HepG2 (cell line): ENCODE results near the gene AQP10. TPM values are rescaled to one million over a fixed set of nuclear protein-coding genes. Genes with fewer than 3 reads are reported as not detected.

ENCODE experiments used
- ATAC-seq: fragments of 200-7000 bp; cut with Tn5 transposase; 3 replicates; pipeline ENCODE4 v1.9.1; 2020; ENCODE audit warnings: mild to moderate bottlenecking, moderate library complexity
- BruUV-seq: library from RNA; stranded (reverse); fragments of 400-500 nt; replicated peaks from 2 replicates; lab custom pipeline; 2021; lab: Mats Ljungman, UMichigan
- CTCF ChIA-PET: fragments of 300-600 bp; formaldehyde crosslinking; extraction: SDS; loops from one replicate; lab custom pipeline; 2021; ENCODE audit warnings: low total read pairs, inconsistent platforms, low intra/inter-chr PET ratio; lab: Yijun Ruan, JAX
- POLR2A ChIA-PET: fragments of 350-600 bp; sonication (Branson Sonifier 250); formaldehyde crosslinking; loops from one replicate; lab custom pipeline; 2020; ENCODE audit warnings: antibody characterized with exemption, inconsistent platforms; lab: Yijun Ruan, JAX
- DNase-seq: peaks from one replicate; pipeline ENCODE4 v3.0.0-alpha.2; 2015; ENCODE audit warnings: low spot score
- FAIRE-seq: peaks from 3 replicates; lab custom pipeline; 2011; peaks lifted over from hg19 to GRCh38; lab: Jason Lieb, UNC
- H2AFZ ChIP-seq: one replicate; pipeline ENCODE4 v1.6.1; 2011; ENCODE audit warnings: low read length, inconsistent platforms
- H3K27ac ChIP-seq: fragments of 300-600 bp; 3 replicates; pipeline ENCODE4 v1.8.0; 2011; ENCODE audit warnings: mixed run types, mild to moderate bottlenecking, mixed read lengths, low read length, inconsistent platforms; ENCODE audit not compliant: insufficient read depth; ENCODE audit errors: extremely low read length
- H3K27me3 ChIP-seq, 2 experiments: fragments of 200-600 bp in 1 of 2; 2 replicates in 1 of 2; 3 replicates in 1 of 2; pipeline versions ENCODE4 v1.6.0 to v1.8.0; 2011; ENCODE audit warnings: low read length in 2 of 2, mild to moderate bottlenecking in 2 of 2, moderate library complexity in 2 of 2, inconsistent platforms in 1 of 2; ENCODE audit not compliant: insufficient read depth in 2 of 2, control insufficient read depth in 1 of 2
- H3K36me3 ChIP-seq, 2 experiments: fragments of 200-600 bp in 1 of 2; replicated peaks in 1 of 2; 2 replicates in 1 of 2; 3 replicates in 1 of 2; pipeline versions ENCODE4 v1.5.1 to v1.8.0; 2011; ENCODE audit warnings: low read length in 2 of 2, inconsistent platforms in 1 of 2; ENCODE audit not compliant: insufficient read depth in 2 of 2, control insufficient read depth in 1 of 2
- H3K4me1 ChIP-seq: 2 replicates; pipeline ENCODE4 v1.5.1; 2012; ENCODE audit warnings: low read length, inconsistent platforms; ENCODE audit not compliant: insufficient read depth
- H3K4me2 ChIP-seq: 2 replicates; pipeline ENCODE4 v1.6.0; 2011; ENCODE audit warnings: low read depth, low read length, inconsistent platforms
- H3K4me3 ChIP-seq, 3 experiments: fragments of 200-600 bp in 1 of 3; sonication (generic), shearing (Covaris generic) in 1 of 3; replicated peaks in 1 of 3; 2 replicates each; pipeline ENCODE4 v1.5.1; 2011 to 2016; ENCODE audit warnings: low read length in 3 of 3, inconsistent platforms in 2 of 3, low read depth in 2 of 3, mild to moderate bottlenecking in 2 of 3, control low read depth in 1 of 3, mixed read lengths in 1 of 3; ENCODE audit not compliant: insufficient read depth in 1 of 3
- H3K79me2 ChIP-seq: one replicate; pipeline ENCODE4 v1.6.1; 2011; ENCODE audit warnings: low read length, inconsistent platforms; ENCODE audit not compliant: insufficient read depth
- H3K9ac ChIP-seq: 2 replicates; pipeline ENCODE4 v1.6.0; 2011; ENCODE audit warnings: mild to moderate bottlenecking, low read depth, low read length, inconsistent platforms; ENCODE audit not compliant: insufficient read depth
- H3K9me3 ChIP-seq: 2 replicates; pipeline ENCODE4 v1.5.1; 2012; ENCODE audit warnings: mild to moderate bottlenecking, low read length
- H4K20me1 ChIP-seq: 2 replicates; pipeline ENCODE4 v1.6.0; 2011; ENCODE audit warnings: inconsistent platforms, mild to moderate bottlenecking, low read length, moderate library complexity; ENCODE audit not compliant: insufficient read depth
- ATAD3A ChIP-seq: sonication (generic); formaldehyde crosslinking; IDR thresholded peaks from 2 replicates; pipeline ENCODE4 v1.4.0; 2020; ENCODE audit warnings: missing genetic modification reagents
- CBX5 ChIP-seq: sonication (generic); formaldehyde crosslinking; IDR thresholded peaks from 2 replicates; pipeline ENCODE4 v1.4.0; 2020; ENCODE audit warnings: missing genetic modification reagents, borderline replicate concordance
- FOSL1 ChIP-seq: sonication (generic); formaldehyde crosslinking; IDR thresholded peaks from 2 replicates; pipeline ENCODE4 v1.9.0; 2021; ENCODE audit warnings: missing genetic modification reagents, borderline replicate concordance
- HOXA7 ChIP-seq: sonication (generic); formaldehyde crosslinking; IDR thresholded peaks from 2 replicates; pipeline ENCODE4 v1.8.1; 2022; ENCODE audit warnings: mild to moderate bottlenecking, missing genetic modification reagents, moderate library complexity
- KLF13 ChIP-seq: sonication (generic); formaldehyde crosslinking; IDR thresholded peaks from 2 replicates; pipeline ENCODE4 v1.4.0; 2020; ENCODE audit warnings: mild to moderate bottlenecking, missing genetic modification reagents
- NRL ChIP-seq: sonication (generic); formaldehyde crosslinking; IDR thresholded peaks from 2 replicates; pipeline ENCODE4 v1.5.0; 2020; ENCODE audit warnings: missing genetic modification reagents, mild to moderate bottlenecking, moderate library complexity, borderline replicate concordance
- RAD51 ChIP-seq: fragments of 450-650 bp; IDR thresholded peaks from 2 replicates; pipeline ENCODE4 v1.6.1; 2016; ENCODE audit warnings: borderline replicate concordance
- USF2 ChIP-seq, 2 experiments: sonication (generic) in 1 of 2; formaldehyde crosslinking in 1 of 2; IDR thresholded peaks; 2 replicates each; pipeline versions ENCODE4 v1.5.1 to v1.6.1; 2011 to 2020; ENCODE audit warnings: borderline replicate concordance in 1 of 2, low read depth in 1 of 2, low read length in 1 of 2, mild to moderate bottlenecking in 1 of 2, missing genetic modification reagents in 1 of 2, moderate library complexity in 1 of 2
- ZC3H13 ChIP-seq: sonication (generic); formaldehyde crosslinking; IDR thresholded peaks from 2 replicates; pipeline ENCODE4 v1.8.1; 2023; ENCODE audit warnings: mild to moderate bottlenecking, missing genetic modification reagents, moderate library complexity
- ZFP36L2 ChIP-seq: sonication (generic); formaldehyde crosslinking; IDR thresholded peaks from 2 replicates; pipeline ENCODE4 v1.4.0; 2020; ENCODE audit warnings: missing genetic modification reagents
- ZNF446 ChIP-seq: sonication (generic); formaldehyde crosslinking; IDR thresholded peaks from 2 replicates; pipeline ENCODE4 v1.5.0; 2020; ENCODE audit warnings: mild to moderate bottlenecking, missing genetic modification reagents
- ZNF670 ChIP-seq: sonication (generic); formaldehyde crosslinking; IDR thresholded peaks from 2 replicates; pipeline ENCODE4 v1.8.0; 2022; ENCODE audit warnings: mild to moderate bottlenecking, missing genetic modification reagents, borderline replicate concordance
- ZNF775 ChIP-seq: sonication (generic); formaldehyde crosslinking; IDR thresholded peaks from 2 replicates; pipeline ENCODE4 v1.4.0; 2020; ENCODE audit warnings: missing genetic modification reagents, mild to moderate bottlenecking, moderate library complexity, borderline replicate concordance
- WGBS: methylation state at CpG from one replicate; pipeline ENCODE4 v1.1.6; 2017; ENCODE audit warnings: low lambda C conversion rate; 5-methylcytosine and 5-hydroxymethylcytosine counted together
- in situ Hi-C: cut with HindIII; loops from 2 replicates; pipeline ENCODE4 v1.10.0; 2017; ENCODE audit warnings: low pct_unique_long_range_greater_than_20kb; ENCODE audit not compliant: extremely low pct_ligation_motif_present
- intact Hi-C: fragments of 100-400 bp; cut with micrococcal nuclease; formaldehyde crosslinking; loops from one replicate; pipeline ENCODE4 v1.10.0; 2022; ENCODE audit not compliant: unreplicated experiment
- polyA plus RNA-seq, 8 experiments: library from polyadenylated mRNA; depleted of rRNA in 3 of 8; stranded (reverse) in 7 of 8; unstranded in 1 of 8; fragments of >200 nt; fragmentation: Illumina TruSeq in 4 of 8; extraction: Trizol in 4 of 8; gene quantifications; 2 replicates each; pipeline versions ENCODE4 v1.2.1 to v1.2.3, GENCODE V29; 2011 to 2016; ENCODE audit warnings: low read depth in 4 of 8, missing spikeins in 1 of 8, mixed read lengths in 1 of 8; ENCODE audit not compliant: insufficient read depth in 1 of 8
- total RNA-seq, 5 experiments: library from RNA; depleted of rRNA; stranded (reverse); fragments of >200 nt; fragmentation: Illumina TruSeq; extraction: Trizol; gene quantifications; 2 replicates each; pipeline ENCODE4 v1.2.3, GENCODE V29; 2016; ENCODE audit warnings: low read depth in 1 of 5
- TF ChIP-seq, protein P1 (sequence below): sonication (generic); formaldehyde crosslinking; conservative IDR thresholded peaks from 2 replicates; pipeline ENCODE4 v1.8.0; 2022; ENCODE audit warnings: mild to moderate bottlenecking, moderate library complexity, missing genetic modification reagents
- TF ChIP-seq, protein P2 (sequence below): sonication (generic); formaldehyde crosslinking; IDR thresholded peaks from 2 replicates; pipeline ENCODE4 v1.4.0; 2020; ENCODE audit warnings: missing genetic modification reagents, borderline replicate concordance

AQP10 gene
- total and polyA plus RNA-seq, 2 of the 13 experiments (the other 11 are each of a cell fraction or from before 2014, with no cell fraction given): 0.30 TPM; not detected in 1

DNA sequence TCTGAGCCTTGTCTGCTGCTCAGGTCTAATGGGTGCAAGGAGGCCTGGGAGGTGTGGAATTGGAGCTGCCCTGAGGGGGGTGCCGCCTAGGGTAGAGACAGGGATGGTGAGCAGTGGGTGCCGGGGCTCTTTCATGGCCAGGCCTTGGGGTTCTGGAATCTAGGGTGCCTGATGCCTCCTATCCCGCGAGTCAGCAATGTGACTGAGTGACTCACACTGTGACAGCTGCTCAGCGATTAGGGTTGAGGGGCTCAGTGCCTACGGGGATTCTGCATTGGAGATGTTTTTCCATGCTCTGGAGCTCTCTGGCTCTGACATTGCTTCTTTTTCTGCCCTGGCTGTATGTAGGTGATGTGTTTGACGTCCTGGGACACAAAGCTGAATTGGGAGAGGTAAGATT, 21.2 kb downstream of the AQP10 start (continued):
- TF ChIP-seq, protein P1, sequence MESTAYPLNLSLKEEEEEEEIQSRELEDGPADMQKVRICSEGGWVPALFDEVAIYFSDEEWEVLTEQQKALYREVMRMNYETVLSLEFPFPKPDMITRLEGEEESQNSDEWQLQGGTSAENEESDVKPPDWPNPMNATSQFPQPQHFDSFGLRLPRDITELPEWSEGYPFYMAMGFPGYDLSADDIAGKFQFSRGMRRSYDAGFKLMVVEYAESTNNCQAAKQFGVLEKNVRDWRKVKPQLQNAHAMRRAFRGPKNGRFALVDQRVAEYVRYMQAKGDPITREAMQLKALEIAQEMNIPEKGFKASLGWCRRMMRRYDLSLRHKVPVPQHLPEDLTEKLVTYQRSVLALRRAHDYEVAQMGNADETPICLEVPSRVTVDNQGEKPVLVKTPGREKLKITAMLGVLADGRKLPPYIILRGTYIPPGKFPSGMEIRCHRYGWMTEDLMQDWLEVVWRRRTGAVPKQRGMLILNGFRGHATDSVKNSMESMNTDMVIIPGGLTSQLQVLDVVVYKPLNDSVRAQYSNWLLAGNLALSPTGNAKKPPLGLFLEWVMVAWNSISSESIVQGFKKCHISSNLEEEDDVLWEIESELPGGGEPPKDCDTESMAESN: no peak
- no peak for TF ChIP-seq KLF13 (CRISPR knock-in tag)
- TF ChIP-seq ZNF775 (CRISPR knock-in tag): no peak
- TF ChIP-seq ZFP36L2 (CRISPR knock-in tag): no peak

DNA sequence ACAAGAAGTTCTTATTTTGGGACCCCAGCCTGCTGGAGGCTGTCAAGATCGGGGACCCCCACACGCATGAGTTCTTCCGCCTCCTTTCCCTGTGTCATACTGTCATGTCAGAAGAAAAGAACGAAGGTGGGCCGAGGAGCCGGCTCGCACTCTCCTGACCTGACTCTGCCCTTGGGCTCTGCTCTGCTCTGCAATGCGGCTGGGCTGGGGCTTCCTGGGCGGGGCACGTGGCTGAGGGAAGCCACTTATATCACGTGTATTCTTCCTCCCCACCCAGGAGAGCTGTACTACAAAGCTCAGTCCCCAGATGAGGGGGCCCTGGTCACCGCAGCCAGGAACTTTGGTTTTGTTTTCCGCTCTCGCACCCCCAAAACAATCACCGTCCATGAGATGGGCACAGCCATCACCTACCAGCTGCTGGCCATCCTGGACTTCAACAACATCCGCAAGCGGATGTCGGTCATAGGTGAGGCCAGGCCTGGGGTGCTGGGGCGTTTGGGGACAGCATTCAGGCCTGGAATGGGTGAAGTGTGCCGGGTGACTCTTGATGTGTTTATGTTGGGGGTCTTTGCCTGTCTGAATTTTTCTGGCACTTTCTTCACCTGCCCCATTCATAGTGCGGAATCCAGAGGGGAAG, 22.1 kb downstream of the AQP10 start:
- ATAC-seq: no peak
- H2AFZ ChIP-seq: no peak overlapping the region
- POLR2A ChIA-PET: interaction anchor here (3.9 kb wide), 1 partner anchor 8 kb away, joined by 15 read pairs; no protein-coding TSS in a partner anchor
- TF ChIP-seq FOSL1 (CRISPR knock-in tag) (no peak), USF2 (IDR thresholded peaks at IDR 0.05; ENCODE audit: low read depth, low read length) (no peak), USF2 (CRISPR knock-in tag; IDR thresholded peaks at IDR 0.05; ENCODE audit: borderline replicate concordance) (no peak), CBX5 (CRISPR knock-in tag) (no peak), HOXA7 (CRISPR knock-in tag) (no peak), RAD51 (no peak), NRL (CRISPR knock-in tag) (no peak), ZNF446 (CRISPR knock-in tag) (no peak), ZC3H13 (no peak), ZNF670 (CRISPR knock-in tag) (no peak), ATAD3A (CRISPR knock-in tag) (no peak)
- TF ChIP-seq, protein P2, sequence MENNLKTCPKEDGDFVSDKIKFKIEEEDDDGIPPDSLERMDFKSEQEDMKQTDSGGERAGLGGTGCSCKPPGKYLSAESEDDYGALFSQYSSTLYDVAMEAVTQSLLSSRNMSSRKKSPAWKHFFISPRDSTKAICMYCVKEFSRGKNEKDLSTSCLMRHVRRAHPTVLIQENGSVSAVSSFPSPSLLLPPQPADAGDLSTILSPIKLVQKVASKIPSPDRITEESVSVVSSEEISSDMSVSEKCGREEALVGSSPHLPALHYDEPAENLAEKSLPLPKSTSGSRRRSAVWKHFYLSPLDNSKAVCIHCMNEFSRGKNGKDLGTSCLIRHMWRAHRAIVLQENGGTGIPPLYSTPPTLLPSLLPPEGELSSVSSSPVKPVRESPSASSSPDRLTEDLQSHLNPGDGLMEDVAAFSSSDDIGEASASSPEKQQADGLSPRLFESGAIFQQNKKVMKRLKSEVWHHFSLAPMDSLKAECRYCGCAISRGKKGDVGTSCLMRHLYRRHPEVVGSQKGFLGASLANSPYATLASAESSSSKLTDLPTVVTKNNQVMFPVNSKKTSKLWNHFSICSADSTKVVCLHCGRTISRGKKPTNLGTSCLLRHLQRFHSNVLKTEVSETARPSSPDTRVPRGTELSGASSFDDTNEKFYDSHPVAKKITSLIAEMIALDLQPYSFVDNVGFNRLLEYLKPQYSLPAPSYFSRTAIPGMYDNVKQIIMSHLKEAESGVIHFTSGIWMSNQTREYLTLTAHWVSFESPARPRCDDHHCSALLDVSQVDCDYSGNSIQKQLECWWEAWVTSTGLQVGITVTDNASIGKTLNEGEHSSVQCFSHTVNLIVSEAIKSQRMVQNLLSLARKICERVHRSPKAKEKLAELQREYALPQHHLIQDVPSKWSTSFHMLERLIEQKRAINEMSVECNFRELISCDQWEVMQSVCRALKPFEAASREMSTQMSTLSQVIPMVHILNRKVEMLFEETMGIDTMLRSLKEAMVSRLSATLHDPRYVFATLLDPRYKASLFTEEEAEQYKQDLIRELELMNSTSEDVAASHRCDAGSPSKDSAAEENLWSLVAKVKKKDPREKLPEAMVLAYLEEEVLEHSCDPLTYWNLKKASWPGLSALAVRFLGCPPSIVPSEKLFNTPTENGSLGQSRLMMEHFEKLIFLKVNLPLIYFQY: no peak

More for the DNA sequence above, 22.1 kb downstream of the AQP10 start:
- no peaks in the 10 kb centered on the region for H3K79me2 ChIP-seq
- no peak for DNase-seq
- no peaks in the 10 kb centered on the region for H4K20me1 ChIP-seq
- 96% methylated on average over 17 of the region's 21 CpGs for WGBS
- FAIRE-seq: no peak
- no peaks in the 10 kb centered on the region for H3K4me1 ChIP-seq
- intact Hi-C loops: no loop called here
- no peak overlapping the region for H3K9ac ChIP-seq
- no peaks in the 10 kb centered on the region for H3K27me3 ChIP-seq
- no peak overlapping the region for H3K4me2 ChIP-seq
- H3K9me3 ChIP-seq: no peaks in the 10 kb centered on the region
- CTCF ChIA-PET: no interaction called here
- H3K4me3 ChIP-seq: no peak overlapping the region
- in situ Hi-C loops: no loop called here
- BruUV-seq: no TSS peak
- no peak overlapping the region for H3K27ac ChIP-seq
- peaks cover 28 to 72% of the 10 kb centered on the region in 2 experiments for H3K36me3 ChIP-seq
